Measurements from ENCODE around the gene RHOT2. TPM values are rescaled to one million over a fixed set of nuclear protein-coding genes. Genes with fewer than 3 reads are reported as not detected.

The RHOT2 gene
- total RNA-seq, 1 experiment from 2014 or later = 210 TPM

GRCh38 chr16:720447-720989 is 52.6 kb downstream of the RHOT2 start:
- Histone ChIP-seq H2BK20ac (ENCODE audit: low read depth, low read length, poor library complexity, severe bottlenecking) (no peak overlapping the region), H3K27me3 (ENCODE audit: insufficient read depth, low read length) (no peaks in the 10 kb centered on the region; the same call in 1 of the 2 replicates), H3K14ac (ENCODE audit: insufficient read depth, low read length) (0 out of 2 replicates have a peak overlapping the region, but pooled peaks have one; percentile 48), H2BK15ac (ENCODE audit: low read depth, low read length) (no peak overlapping the region), H3K23ac (ENCODE audit: insufficient read length, low read depth, low read length) (no peak overlapping the region), H2AFZ (ENCODE audit: low read length) (no peak overlapping the region), H3K4me1 (ENCODE audit: insufficient read depth, low read length) (no peaks in the 10 kb centered on the region), H3T11ph (ENCODE audit: low read length) (no peak overlapping the region), H3K79me1 (ENCODE audit: insufficient read depth, low read depth, low read length, poor library complexity, severe bottlenecking) (no peaks in the 10 kb centered on the region), H3K4me2 (ENCODE audit: insufficient read depth, insufficient read length, low read length) (peak overlapping the region; percentile 59), H3K4ac (ENCODE audit: low read depth, low read length) (no peak overlapping the region), H2BK12ac (ENCODE audit: insufficient read length, low read depth, low read length) (no peak overlapping the region), H3K23me2 (ENCODE audit: insufficient read length, low read depth, low read length, poor library complexity, severe bottlenecking) (peaks cover 7% of the 10 kb centered on the region), H3K27ac (ENCODE audit: insufficient read length, low read depth, low read length) (no peak overlapping the region), H3K9ac (ENCODE audit: extremely low read depth, insufficient read length, low read length) (peak overlapping the region; percentile 43), H4K5ac (ENCODE audit: insufficient read length, low read depth, low read length) (no peak overlapping the region), H3K18ac (ENCODE audit: insufficient read length, low read depth, low read length) (peak overlapping the region; percentile 60), H3K79me2 (ENCODE audit: insufficient read depth, low read length) (no peaks in the 10 kb centered on the region), H2AK5ac (ENCODE audit: insufficient read length, low read length) (no peak overlapping the region), H4K91ac (ENCODE audit: insufficient read length, low read depth, low read length) (no peak overlapping the region), H2BK120ac (ENCODE audit: low read depth, low read length, poor library complexity, severe bottlenecking) (no peak overlapping the region), H3K56ac (ENCODE audit: insufficient read length, low read depth, low read length) (no peak overlapping the region), H3K9me3 (ENCODE audit: control insufficient read depth, low read depth, low read length) (no peaks in the 10 kb centered on the region), H4K8ac (replicated peaks; ENCODE audit: insufficient read length, low read depth, low read length) (no peak overlapping the region), H4K20me1 (ENCODE audit: control insufficient read depth, insufficient read depth, insufficient read length) (no peaks in the 10 kb centered on the region), H2BK5ac (ENCODE audit: insufficient read length, low read length) (no peak overlapping the region)
- Mint-ChIP-seq H3K4me1 (peaks cover 14 to 28% of the 10 kb centered on the region in 2 experiments), H3K4me3 (peak overlapping the region; percentile 72 to 88), H3K27me3 (ENCODE audit: low read depth) (peaks cover 31% of the 10 kb centered on the region), H3K27ac (peak overlapping the region in 1 of 3 experiments; percentile 79; a peak in 2 of 7 replicates), H3K36me3 (ENCODE audit: insufficient read depth in 1 of 3, low read depth in 3 of 3) (peaks cover 0 to 5% (median 3%) of the 10 kb centered on the region in 3 experiments; a peak in 1 of 7 replicates), H3K9me3 (no peaks in the 10 kb centered on the region)
- TF ChIP-seq CTCF (conservative IDR thresholded peaks at IDR 0.05) = peak; percentile 10; the same call in 2 of the 3 replicates
- peak; percentile 73 for DNase-seq
- WGBS (ENCODE audit: extremely low coverage, insufficient read length, low lambda C conversion rate) = no CpG with 5 or more reads among the region's 38 CpGs

Data from H9 (cell line).